Stimulated activated CD8-positive, alpha-beta memory T cell treated with anti-CD3 and anti-CD28 coated beads, Interleukin-7, amount 100 ng/mL, for 4 hours (primary cell): ENCODE measurements around the gene LSM11.
"Not testable (repeated sequence)": the region's sequence is repeated elsewhere in the genome, so short reads cannot be mapped to it uniquely, and the experiment has no call there.

Source experiments
- DNase-seq, 2 donors: peaks; one replicate each; pipeline ENCODE4 v3.0.0-alpha.2; 2020; ENCODE audit warnings: low read depth in 2 of 2

LSM11 gene

DNA sequence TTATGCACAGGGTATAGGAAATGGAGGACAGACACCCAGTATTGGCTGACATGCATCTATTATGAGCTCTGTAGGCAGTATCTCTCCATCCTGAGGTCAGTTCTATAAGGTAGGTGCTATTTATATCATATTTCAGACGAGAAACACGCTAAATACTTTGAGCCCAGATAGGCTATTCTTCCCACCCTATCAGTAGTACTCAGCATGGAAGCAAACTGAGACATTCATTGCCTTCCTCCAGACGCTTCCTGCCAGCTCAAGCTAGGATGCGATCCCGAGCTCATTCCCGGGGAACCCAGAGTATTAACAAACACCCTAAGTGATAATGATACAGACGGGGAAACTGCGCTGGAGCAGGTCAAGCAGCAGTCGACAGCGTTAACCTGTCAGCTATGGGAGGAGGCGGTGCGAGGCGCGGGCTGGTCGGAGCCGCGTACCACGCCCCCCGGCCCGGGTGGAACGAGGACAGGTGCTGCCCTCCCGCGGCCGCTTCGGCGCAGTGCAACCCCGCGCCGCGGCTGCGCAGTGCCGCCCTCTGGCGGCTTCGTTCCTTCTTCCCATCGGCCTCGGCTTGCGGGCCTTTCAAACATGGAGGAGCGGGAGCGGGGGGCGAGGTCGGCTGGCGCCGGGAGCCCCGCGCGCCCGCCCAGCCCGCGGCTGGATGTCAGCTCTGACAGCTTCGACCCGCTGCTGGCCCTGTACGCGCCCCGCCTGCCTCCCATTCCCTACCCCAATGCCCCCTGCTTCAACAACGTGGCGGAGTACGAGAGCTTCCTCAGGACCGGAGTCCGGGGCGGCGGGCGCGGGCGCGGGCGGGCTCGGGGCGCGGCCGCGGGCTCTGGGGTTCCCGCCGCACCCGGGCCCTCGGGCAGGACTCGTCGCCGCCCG lies at the start of gene LSM11:
TSS of gene LSM11 (plus strand) at position 550 of the 888 bp plus-strand sequence. CDS start at position 589, 39 bp downstream.
- DNase-seq = peak; percentile 77 to 86

- not testable (repeated sequence) for DNase-seq
Measured at GRCh38 chr5:157693816-157694215, 49.7 kb upstream of the LSM11 start.

DNA sequence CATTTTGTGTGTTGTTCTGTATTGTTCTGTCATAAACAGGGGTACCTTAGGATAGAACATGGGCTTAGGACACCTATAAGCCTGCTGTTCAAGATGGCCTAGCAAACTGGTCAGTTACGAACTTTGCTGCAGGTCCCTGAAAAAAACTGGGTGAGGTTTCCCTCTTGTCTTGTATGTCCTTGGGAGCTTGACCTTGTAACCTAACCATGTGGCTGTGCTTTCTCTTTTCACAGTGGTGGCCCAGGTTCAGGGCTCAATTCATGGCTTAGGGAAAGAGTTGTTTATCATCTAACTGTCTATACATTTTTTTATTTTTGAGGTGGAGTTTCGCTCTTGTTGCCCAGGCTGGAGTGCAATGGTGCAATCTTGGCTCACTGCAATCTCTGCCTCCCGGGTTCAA lies 47.4 kb upstream of the LSM11 start:
- not testable (repeated sequence) for DNase-seq

GRCh38 chr5:157698674-157699073 lies 44.8 kb upstream of the LSM11 start:
- not testable (repeated sequence) for DNase-seq

GRCh38 chr5:157703736-157704135 lies 39.8 kb upstream of the LSM11 start:
- no peak for DNase-seq

- no peak for DNase-seq
Measured at GRCh38 chr5:157708866-157709265, 34.6 kb upstream of the LSM11 start.

- DNase-seq = no peak
Measured at GRCh38 chr5:157709346-157709745, 34.2 kb upstream of the LSM11 start.

- no peak for DNase-seq
Measured at GRCh38 chr5:157710431-157710830, 33.1 kb upstream of the LSM11 start.

DNA sequence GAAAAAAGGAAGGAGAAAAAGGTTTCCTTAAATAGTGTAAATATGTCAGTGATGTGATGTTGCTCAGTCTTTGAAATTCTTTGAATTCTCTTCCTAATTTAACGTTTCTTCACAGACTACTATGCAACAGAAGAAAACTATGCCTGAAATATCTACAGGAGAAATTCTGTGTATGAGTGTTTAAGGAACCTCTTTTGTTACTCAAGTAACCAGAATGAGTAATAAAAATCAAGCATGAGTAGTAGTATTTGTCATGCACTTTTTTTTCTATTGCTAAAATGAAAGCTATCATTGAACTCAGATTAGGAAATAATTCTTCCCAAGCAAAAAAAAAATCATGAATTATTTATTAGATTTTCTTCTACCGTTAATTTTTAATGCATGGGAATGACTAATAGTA lies 32.6 kb upstream of the LSM11 start:
- DNase-seq = no peak

- no peak for DNase-seq
Measured at GRCh38 chr5:157713830-157714595, 29.5 kb upstream of the LSM11 start.

- DNase-seq = no peak
Measured at GRCh38 chr5:157714596-157714864, 29.0 kb upstream of the LSM11 start.

GRCh38 chr5:157718519-157718918 lies 25.0 kb upstream of the LSM11 start:
- DNase-seq = no peak

- no peak for DNase-seq
Measured at GRCh38 chr5:157719245-157719644, 24.3 kb upstream of the LSM11 start.

GRCh38 chr5:157721159-157721558 lies 22.4 kb upstream of the LSM11 start:
- DNase-seq = no peak

- DNase-seq = not testable (repeated sequence)
Measured at GRCh38 chr5:157722895-157723294, 20.6 kb upstream of the LSM11 start.

DNA sequence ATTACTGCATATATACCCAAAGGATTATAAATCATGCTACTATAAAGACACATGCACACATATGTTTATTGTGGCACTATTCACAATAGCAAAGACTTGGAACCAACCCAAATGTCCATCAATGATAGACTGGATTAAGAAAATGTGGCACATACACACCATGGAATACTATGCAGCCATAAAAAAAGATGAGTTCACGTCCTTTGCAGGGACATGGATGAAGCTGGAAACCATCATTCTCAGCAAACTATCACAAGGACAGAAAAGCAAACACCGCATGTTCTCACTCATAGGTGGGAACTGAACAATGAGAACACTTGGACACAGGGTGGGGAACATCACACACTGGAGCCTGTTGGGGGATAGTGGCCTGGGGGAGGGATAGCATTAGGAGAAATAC lies 16.9 kb upstream of the LSM11 start:
- DNase-seq = not testable (repeated sequence)

GRCh38 chr5:157727858-157728257 lies 15.7 kb upstream of the LSM11 start:
- DNase-seq = not testable (repeated sequence)

DNA sequence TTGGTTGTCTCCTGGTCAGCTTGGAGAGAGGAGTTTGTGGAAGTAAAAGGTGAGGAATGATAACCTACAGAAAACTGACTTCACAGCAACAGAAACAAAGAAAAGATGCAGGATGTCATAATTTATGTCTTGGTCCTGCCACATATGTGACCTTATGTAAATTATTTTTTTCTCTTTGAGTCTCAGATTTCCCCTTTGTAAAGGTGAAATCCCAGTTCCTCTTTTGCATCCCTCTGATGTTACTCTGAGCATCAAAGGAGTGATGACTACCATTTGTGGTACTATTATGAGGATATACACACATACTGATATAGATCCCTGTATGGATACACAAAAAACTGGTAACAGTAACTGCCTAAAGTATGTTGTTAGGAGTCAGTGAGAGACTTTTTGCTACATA lies 13.7 kb upstream of the LSM11 start:
- no peak for DNase-seq

DNA sequence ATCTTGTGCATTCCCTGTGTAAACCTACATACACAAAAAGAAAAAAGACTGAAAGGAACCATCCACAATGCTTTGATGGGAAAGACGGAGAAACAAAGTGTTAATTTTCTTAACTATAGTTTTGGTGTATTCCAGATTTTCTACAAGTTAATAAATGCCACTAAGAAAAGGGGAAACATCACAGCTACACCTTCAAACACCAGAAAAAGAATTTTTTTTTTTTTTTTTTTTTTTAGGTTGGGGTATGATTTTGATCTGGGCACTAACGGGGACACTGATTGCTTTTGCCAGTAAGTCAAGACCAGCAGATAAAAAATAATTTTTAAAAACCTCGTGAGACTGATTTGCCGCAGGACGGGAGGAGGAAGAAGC lies 12.6 kb upstream of the LSM11 start:
- DNase-seq = no peak

DNA sequence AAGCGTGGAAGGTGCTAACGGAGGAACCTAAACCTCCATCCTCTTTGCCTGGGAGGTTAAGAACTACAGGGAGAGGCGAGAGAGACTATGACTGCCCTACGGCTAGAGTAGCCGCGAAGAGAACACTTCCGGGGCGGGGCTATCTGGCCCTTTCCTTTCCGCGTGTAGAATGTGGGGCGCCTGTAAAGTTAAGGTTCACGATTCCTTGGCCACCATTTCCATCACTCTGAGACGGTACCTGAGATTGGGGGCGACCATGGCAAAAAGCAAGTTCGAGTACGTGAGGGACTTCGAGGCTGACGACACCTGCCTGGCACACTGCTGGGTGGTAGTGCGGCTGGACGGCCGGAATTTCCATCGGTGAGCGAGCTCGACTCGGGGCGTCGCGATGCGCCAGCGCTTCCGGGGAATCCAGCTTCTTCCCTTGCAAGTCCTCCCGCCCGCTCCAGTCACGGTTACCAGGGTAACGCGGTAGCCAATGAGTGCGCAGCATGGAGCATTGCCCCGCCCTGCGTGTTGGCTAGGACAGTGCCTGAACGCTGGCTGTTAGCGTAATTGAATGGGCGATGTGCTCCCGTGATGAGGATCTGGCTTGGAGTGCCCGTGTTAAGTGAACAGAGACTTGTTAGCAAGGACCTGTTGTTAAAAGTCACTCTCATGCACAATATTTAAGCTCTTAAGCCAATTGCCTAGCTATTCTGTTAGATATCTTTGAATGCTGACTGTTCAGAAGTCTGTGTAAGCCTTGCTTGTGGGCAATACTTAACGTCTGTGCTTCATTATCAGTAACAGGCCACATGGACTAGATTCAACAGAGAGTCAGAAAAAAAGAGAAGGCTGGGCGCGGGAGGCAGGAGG lies 12.0 kb upstream of the LSM11 start, which contains the start of gene THG1L:
TSS of gene THG1L (plus strand) at position 149 of the 858 bp plus-strand sequence. CDS start at position 170, 21 bp downstream.
- DNase-seq = peak; percentile 94 to 98

- DNase-seq = no peak
Measured at GRCh38 chr5:157732130-157732514, 11.4 kb upstream of the LSM11 start.
